HG03354 (cell line): ENCODE data around the gene QKI.
"Not testable (repeated sequence)": the region's sequence is repeated elsewhere in the genome, so short reads cannot be mapped to it uniquely, and the experiment has no call there.

ENCODE experiments used
- ATAC-seq: cut with Tn5 transposase; IDR thresholded peaks from one replicate; pipeline ENCODE4 v1.9.1; 2021; ENCODE audit warnings: mild to moderate bottlenecking; ENCODE audit not compliant: unreplicated experiment, poor library complexity, severe bottlenecking

The QKI gene

DNA sequence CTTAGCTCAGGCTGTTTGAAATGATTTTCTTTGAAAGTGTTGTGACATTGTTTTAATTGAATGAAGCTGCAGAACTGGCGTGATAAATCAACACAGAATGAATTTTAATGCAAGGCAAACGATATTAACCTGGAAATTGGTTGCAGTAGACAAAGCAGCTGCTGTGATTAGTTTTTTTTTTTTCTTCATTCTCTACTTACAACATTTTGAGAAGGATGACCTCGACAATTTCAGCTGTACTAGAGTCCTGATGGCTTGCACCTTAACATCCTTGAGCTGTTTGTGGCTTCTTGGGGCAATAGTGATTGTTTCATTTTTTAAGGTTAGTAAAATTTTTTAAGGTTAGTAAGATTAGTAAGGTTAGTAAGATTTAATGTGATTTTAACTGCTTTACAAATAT, 54.2 kb downstream of the QKI start:
- no peak for ATAC-seq

GRCh38 chr6:163469459-163469985, 55.0 kb downstream of the QKI start:
- ATAC-seq, result no peak

- ATAC-seq, result no peak
Observed at GRCh38 chr6:163470611-163471010, 56.1 kb downstream of the QKI start.

DNA sequence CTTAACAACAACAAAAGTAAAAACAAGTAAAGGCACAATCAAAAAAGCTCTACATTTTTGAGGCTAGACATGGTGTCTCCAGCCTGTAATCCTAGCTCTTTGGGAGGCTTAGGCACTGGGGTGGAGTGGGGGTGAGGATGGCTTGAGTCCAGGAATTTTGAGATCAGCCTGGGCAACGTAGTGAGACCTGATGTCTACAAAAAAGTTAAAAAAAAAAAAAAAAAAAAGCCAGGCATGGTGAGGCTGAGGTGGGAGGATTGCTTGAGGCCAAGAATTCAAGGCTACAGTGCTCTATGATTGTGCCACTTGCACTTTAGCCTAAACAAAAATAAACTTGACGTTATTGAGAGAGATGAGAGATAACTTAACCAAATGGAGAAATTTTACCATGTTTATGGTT, 60.1 kb downstream of the QKI start:
- ATAC-seq, result no peak

DNA sequence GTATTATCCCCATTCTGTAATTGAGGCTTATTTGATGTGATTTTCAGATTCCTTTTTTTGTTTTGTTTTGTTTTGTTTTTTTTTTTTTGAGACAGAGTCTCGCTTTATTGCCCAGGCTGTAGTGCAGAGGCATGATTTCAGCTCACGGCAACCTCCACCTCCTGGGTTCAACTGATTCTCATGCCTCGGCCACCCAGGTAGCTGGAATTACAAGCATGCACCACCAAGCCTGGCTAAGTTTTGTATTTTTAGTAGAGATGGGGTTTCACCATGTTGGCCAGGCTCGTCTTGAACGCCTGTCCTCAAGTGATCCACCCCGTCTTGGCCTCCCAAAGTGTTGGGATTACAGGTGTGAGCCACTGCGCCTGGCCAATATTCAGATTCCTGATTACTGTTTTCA, 62.4 kb downstream of the QKI start:
- ATAC-seq, result not testable (repeated sequence)

DNA sequence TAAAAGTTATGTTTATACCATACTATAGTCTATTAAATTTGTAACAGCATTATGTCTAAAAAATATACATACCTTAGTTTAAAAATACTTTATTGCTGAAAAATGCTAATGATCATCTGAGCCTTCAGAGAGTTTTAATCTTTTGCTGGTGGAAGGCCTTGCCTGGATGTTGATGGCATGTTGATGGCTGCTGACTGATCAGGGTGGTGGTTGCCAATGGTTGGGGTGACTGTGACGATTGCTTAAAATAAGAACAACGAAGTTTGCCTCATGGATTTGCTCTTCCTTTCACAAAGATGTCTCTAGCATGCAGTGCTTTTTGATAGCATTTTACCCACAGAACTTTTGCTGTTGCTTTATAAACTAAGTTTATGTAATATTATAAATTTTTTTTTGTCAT, 68.6 kb downstream of the QKI start:
- ATAC-seq, result no peak

- no peak for ATAC-seq
Observed at GRCh38 chr6:163485388-163485851, 70.9 kb downstream of the QKI start.

GRCh38 chr6:163486821-163487220, 72.3 kb downstream of the QKI start:
- no peak for ATAC-seq

DNA sequence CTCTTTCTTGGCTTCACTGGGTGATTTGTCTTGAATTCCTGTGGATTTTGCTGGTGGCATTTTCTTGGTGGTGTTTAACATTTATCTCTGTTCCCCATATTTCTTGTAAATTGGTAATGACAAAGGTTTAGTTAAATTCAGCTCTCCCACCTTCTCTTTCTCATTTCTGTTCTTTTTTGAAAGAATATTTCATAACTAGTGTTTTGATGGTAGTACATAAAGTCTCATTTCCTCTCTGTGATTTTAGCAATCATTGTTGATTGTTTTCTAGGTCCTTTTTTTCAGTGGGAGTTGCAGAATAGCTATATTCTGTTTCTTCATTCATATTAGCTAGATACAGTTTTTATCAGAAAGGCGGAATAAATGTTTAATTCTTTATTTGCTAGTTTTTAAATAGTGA, 73.1 kb downstream of the QKI start:
- ATAC-seq, result no peak

GRCh38 chr6:163489584-163489983, 75.1 kb downstream of the QKI start:
- ATAC-seq, result no peak

- no peak for ATAC-seq
Observed at GRCh38 chr6:163490826-163491577, 76.5 kb downstream of the QKI start.

GRCh38 chr6:163491737-163492300, 77.3 kb downstream of the QKI start:
- ATAC-seq, result no peak

DNA sequence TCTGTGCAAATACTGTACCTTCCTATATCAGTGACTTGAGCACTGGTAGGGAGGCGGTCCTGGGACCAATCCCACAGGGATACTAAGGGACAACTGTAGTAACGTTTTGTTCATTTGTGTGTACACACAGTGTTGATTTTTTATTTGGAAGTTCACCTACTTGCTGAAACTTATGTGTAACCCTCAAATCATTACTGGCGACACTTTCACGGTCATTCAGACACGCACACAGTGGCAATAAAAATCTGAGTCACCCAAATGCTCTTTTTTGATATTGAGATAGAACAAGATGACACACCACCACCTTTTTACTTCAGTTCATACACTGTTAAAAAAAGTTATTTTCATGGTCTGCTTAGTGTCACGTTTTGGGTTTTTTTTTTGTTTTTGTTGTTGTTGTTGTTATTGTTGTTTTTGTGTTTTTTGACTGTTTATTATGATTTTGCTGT, 79.8 kb downstream of the QKI start:
- no peak for ATAC-seq

GRCh38 chr6:163496205-163496604, 81.7 kb downstream of the QKI start:
- no peak for ATAC-seq

DNA sequence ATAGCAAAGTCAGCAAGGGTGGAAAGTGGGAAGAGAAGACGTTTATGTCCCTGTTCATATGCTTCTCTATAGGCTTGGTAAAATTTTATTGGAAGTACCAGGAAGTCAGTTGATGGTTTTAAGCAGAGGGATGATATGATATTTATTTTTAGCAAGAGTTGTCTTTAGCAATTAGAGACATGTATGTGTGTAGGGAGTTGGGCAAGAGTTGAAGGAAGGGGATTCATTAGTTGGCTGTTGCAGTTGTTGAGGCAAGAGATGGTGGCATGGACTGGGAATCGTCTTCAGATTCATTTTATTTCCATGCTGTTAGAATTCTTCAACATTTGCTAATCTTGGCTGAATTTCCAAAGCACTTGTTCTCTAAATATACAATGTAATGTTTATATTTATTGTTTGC, 85.6 kb downstream of the QKI start:
- no peak for ATAC-seq

DNA sequence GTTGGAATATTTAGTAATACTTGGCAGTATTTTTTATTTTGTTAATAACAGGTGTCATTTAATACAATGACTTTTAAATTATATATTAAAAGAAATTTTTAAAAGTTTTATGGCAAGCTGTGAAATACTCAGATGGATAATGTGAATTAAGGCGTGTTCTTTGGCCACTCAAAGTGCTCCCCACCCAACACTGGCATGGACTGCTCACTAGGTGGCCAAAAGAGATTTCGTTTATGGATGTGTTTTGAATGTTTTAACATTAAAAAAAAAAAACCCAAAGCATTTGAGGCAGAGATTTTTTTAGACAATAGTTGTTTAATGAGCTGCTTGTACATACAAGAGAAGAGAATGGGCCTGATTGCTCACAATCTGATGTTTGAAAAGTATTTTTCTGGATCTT, 86.5 kb downstream of the QKI start:
- no peak for ATAC-seq

- no peak for ATAC-seq
Observed at GRCh38 chr6:163501439-163501838, 86.9 kb downstream of the QKI start.

- ATAC-seq, result no peak
Observed at GRCh38 chr6:163504984-163505640, 90.6 kb downstream of the QKI start.

DNA sequence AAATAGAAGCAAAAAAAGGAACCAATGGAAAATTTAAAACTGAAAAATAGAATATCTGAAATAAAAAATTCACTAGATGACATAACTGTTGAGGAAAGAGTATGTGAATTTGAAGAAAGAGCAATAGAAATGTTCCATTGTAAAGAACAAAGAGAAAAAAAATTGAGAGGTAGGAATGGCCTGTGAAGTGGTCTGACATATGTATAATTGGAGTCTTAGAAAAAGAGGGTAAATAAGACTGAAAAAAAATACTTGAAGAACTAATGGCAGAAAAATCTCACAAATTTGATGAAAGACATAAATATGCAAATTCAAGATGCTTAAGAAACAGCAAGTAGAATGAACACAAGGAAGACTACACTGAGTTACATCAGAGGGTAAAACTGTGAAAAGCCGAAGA, 93.4 kb downstream of the QKI start:
- no peak for ATAC-seq

DNA sequence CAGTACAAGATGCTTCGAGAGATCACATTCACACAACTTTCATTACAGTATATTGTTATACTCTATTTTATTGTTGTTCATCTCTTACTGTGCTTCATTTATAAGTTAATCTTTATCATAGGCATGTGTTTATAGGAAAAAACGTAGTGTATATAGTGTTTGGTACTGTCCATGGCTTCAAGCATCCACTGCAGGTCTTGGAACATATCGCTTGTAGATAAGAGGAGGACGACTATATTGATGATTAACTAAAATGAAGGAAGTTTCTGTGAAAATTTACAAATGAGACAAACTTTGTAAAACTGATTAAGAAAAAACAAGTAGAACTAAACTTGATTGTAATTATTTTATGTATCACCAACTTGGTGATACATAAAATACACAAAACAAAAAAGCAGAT, 98.5 kb downstream of the QKI start:
- ATAC-seq, result no peak
